Peyer's patch (tissue), 4 donors: ENCODE results near the gene SCAP. TPM values are rescaled to one million over a fixed set of nuclear protein-coding genes. Genes with fewer than 3 reads are reported as not detected.

ENCODE experiments used
- DNase-seq, 3 donors: peaks; one replicate each; pipeline ENCODE4 v3.0.0-alpha.2; 2017 to 2019
- H3K27ac ChIP-seq, 4 donors: fragments of 200-600 bp; sonication (generic); one replicate each; pipeline ENCODE4 v1.5.1; 2016 to 2019
- H3K27me3 ChIP-seq, 2 donors: fragments of 200-600 bp; sonication (generic); one replicate each; pipeline ENCODE4 v1.5.1; 2019
- H3K36me3 ChIP-seq, 3 donors: fragments of 200-600 bp; sonication (generic); one replicate each; pipeline ENCODE4 v1.5.1; 2016 to 2019
- H3K4me1 ChIP-seq, 4 donors: fragments of 200-600 bp; sonication (generic); one replicate each; pipeline ENCODE4 v1.5.1; 2016 to 2019
- H3K4me3 ChIP-seq, 4 donors: fragments of 200-600 bp; sonication (generic); 1 replicate in 3 of 4; 2 replicates in 1 of 4; pipeline ENCODE4 v1.5.1; 2016 to 2019; ENCODE audit warnings: mild to moderate bottlenecking in 1 of 4
- H3K9me3 ChIP-seq, 4 donors: fragments of 200-600 bp; sonication (generic); one replicate each; pipeline ENCODE4 v1.5.1; 2016 to 2019; ENCODE audit warnings: mild to moderate bottlenecking in 1 of 4
- POLR2A ChIP-seq, 2 donors: fragments of 450-650 bp; IDR thresholded peaks; one replicate each; pipeline ENCODE4 v1.5.1; 2017; ENCODE audit warnings: antibody characterized with exemption in 2 of 2, mild to moderate bottlenecking in 2 of 2, moderate library complexity in 2 of 2
- total RNA-seq, 4 donors: library from RNA; depleted of rRNA; stranded (reverse); fragments of >200 nt; gene quantifications; one replicate each; pipeline ENCODE4 v1.1.0, GENCODE V29; 2016
- TF ChIP-seq, protein P1 (sequence below), 6 experiments: fragments of 450-650 bp in 4 of 6; fragments of 200-600 bp in 2 of 6; sonication (generic) in 1 of 6; IDR thresholded peaks; one replicate each; pipeline ENCODE4 v1.5.1; 2017 to 2019; ENCODE audit warnings: antibody characterized with exemption in 6 of 6, mild to moderate bottlenecking in 3 of 6, moderate library complexity in 1 of 6

SCAP gene
- total RNA-seq, 4 donors from 2014 or later: 111 to 257 (median 207) TPM

DNA sequence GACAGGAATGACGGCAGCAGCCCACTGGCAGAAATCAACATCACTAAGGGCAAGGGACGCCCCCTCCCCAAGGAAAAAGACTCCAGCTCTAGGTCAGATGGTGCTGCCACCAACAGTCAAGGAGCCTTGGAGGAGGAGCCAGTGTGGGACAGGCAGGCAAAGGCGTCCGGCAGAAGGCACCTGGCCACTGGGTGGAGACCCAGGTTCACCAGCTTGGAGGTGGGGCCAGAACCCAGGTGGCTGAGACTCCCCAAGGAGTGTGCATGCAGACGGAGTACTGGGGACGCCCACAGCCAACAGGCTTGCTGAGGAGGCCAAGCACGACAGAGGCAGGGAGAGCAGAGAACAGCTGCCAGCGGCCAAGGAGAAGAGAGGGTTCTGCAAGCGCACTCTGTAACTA is 59.7 kb downstream of the SCAP start:
- Histone ChIP-seq H3K9me3 (no peaks in the 10 kb centered on the region), H3K4me1 (no peaks in the 10 kb centered on the region), H3K4me3 (no peak overlapping the region), H3K36me3 (peaks cover 0 to 90% (median 0%) of the 10 kb centered on the region in 3 donors), H3K27ac (no peak overlapping the region), H3K27me3 (no peaks in the 10 kb centered on the region)
- TF ChIP-seq, protein P1, sequence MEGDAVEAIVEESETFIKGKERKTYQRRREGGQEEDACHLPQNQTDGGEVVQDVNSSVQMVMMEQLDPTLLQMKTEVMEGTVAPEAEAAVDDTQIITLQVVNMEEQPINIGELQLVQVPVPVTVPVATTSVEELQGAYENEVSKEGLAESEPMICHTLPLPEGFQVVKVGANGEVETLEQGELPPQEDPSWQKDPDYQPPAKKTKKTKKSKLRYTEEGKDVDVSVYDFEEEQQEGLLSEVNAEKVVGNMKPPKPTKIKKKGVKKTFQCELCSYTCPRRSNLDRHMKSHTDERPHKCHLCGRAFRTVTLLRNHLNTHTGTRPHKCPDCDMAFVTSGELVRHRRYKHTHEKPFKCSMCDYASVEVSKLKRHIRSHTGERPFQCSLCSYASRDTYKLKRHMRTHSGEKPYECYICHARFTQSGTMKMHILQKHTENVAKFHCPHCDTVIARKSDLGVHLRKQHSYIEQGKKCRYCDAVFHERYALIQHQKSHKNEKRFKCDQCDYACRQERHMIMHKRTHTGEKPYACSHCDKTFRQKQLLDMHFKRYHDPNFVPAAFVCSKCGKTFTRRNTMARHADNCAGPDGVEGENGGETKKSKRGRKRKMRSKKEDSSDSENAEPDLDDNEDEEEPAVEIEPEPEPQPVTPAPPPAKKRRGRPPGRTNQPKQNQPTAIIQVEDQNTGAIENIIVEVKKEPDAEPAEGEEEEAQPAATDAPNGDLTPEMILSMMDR (IDR thresholded peaks at IDR 0.05): no peak
- no peak for TF ChIP-seq POLR2A (IDR thresholded peaks at IDR 0.05)
- peak in 1 of 3 donors; percentile 52 for DNase-seq

DNA sequence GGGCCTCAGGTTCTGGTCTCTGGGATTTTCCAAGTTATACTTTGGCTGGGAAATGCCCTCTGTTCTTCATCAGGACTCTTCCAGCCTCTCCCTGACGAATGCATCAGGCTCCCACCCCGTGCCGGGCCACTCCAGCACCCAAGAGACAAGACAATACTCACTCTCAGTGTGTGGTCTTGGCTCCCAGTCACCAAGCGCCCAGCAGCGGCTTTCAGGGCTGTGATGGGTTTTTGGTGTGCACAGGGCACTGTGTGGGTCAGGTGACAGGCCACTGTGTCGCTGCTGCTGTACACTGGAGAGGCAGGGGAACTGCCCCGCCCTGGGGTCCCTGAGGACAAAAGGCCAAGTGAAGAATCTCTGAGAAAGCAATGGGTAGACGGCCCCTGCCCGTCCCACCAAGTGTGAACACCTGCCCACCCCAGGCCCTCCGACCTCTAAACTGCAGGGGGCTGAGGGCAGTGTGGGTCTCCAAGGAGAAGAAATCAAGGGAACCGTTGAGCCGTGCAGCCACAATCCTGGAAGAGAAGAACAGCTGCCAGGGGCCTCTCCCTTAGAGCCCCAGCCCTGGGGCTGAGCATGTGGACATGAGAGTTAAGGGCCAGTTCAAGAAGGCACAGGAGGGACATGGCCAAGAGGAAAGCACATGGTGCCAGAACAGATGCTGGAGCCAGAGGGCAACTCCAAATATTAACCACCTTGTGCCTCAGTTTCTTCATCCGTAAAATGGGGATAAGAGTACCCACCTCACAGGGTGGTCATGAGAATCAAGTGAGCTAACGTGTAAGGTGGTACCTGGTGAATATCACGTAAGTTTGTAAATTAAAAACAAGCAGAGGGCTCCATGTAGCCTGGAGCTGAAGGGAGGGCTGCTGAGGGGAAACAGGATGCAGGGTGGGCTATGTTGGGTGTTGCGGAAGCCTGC is 60.8 kb downstream of the SCAP start:
- TF ChIP-seq POLR2A (IDR thresholded peaks at IDR 0.05): no peak
- Histone ChIP-seq H3K4me1 (no peaks in the 10 kb centered on the region), H3K27ac (no peak overlapping the region), H3K9me3 (no peaks in the 10 kb centered on the region), H3K27me3 (no peaks in the 10 kb centered on the region), H3K36me3 (peaks cover 0 to 93% (median 0%) of the 10 kb centered on the region in 3 donors), H3K4me3 (no peak overlapping the region)
- no peak for DNase-seq

DNA sequence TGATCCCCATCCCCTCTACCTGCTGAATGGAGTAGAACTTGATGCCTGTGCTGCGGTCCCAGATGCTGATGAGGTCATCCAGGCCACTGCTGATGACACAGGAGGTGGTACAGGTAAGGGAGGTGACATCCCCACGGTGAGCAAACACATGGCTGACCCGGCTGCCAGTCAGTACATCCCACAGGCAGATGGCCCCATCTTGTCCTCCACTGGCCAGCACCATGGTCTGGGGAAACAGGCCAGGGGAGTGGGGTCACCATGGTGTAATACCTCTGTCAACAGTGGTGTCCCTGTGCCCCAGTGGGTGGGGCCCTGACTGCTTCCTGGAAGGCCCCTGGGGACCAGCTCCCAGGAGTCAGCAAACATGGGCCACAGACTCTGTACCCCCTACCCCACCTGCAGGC is 61.6 kb downstream of the SCAP start:
- TF ChIP-seq, protein P1 (IDR thresholded peaks at IDR 0.05): no peak
- TF ChIP-seq POLR2A (IDR thresholded peaks at IDR 0.05): no peak
- no peak for DNase-seq
- H3K4me1 ChIP-seq: no peaks in the 10 kb centered on the region
- H3K27ac ChIP-seq: no peak overlapping the region
- no peak overlapping the region for H3K4me3 ChIP-seq
- peaks cover 0 to 93% (median 0%) of the 10 kb centered on the region in 3 donors for H3K36me3 ChIP-seq
- no peaks in the 10 kb centered on the region for H3K27me3 ChIP-seq
- H3K9me3 ChIP-seq: no peaks in the 10 kb centered on the region

DNA sequence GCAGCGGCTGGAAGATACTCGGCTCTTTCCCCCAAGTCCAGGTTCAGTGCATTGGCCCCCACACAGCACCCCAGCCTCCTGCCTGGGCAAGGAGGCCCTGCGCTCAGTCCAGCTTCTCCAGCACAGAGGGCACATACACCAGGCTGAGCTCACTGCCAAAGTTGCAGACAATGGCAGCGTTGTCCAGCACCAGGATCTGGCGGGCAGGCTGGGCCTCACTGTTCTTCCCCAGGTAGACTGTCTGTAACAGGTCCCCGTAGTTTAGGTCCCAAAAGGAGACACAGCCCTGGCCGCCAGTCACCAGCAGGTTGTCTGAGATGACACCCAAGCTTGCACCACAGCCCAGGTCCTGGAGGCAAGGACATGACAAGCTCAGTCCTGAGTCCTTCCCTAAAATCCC is 62.0 kb downstream of the SCAP start:
- no peaks in the 10 kb centered on the region for H3K27me3 ChIP-seq
- no peak overlapping the region for H3K4me3 ChIP-seq
- H3K36me3 ChIP-seq: peaks cover 0 to 93% (median 0%) of the 10 kb centered on the region in 3 donors
- TF ChIP-seq, protein P1 (IDR thresholded peaks at IDR 0.05): no peak
- TF ChIP-seq POLR2A (IDR thresholded peaks at IDR 0.05): no peak
- DNase-seq: no peak
- H3K9me3 ChIP-seq: no peaks in the 10 kb centered on the region
- no peaks in the 10 kb centered on the region for H3K4me1 ChIP-seq
- no peak overlapping the region for H3K27ac ChIP-seq

DNA sequence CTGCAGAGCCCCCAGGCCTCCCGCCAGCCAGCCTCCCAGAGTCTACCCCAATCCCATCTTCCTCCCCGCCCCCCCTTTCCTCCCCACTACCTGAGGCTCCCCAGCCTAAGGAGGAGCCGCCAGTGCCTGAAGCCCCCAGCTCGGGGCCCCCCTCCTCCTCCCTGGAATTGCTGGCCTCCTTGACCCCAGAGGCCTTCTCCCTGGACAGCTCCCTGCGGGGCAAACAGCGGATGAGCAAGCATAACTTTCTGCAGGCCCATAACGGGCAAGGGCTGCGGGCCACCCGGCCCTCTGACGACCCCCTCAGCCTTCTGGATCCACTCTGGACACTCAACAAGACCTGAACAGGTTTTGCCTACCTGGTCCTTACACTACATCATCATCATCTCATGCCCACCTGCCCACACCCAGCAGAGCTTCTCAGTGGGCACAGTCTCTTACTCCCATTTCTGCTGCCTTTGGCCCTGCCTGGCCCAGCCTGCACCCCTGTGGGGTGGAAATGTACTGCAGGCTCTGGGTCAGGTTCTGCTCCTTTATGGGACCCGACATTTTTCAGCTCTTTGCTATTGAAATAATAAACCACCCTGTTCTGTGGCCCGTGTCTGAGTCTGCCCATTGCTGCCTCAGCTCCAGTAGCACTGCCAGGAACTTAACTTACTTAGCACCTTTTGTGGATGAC is 62.8 kb downstream of the SCAP start:
- no peaks in the 10 kb centered on the region for H3K27me3 ChIP-seq
- no peak overlapping the region for H3K4me3 ChIP-seq
- TF ChIP-seq, protein P1 (IDR thresholded peaks at IDR 0.05): peak in 1 of 6 experiments; percentile 8
- no peak for TF ChIP-seq POLR2A (IDR thresholded peaks at IDR 0.05)
- no peaks in the 10 kb centered on the region for H3K9me3 ChIP-seq
- no peak overlapping the region for H3K27ac ChIP-seq
- DNase-seq: peak in 2 of 3 donors; percentile 46
- H3K4me1 ChIP-seq: no peaks in the 10 kb centered on the region
- H3K36me3 ChIP-seq: peaks cover 0 to 93% (median 0%) of the 10 kb centered on the region in 3 donors

DNA sequence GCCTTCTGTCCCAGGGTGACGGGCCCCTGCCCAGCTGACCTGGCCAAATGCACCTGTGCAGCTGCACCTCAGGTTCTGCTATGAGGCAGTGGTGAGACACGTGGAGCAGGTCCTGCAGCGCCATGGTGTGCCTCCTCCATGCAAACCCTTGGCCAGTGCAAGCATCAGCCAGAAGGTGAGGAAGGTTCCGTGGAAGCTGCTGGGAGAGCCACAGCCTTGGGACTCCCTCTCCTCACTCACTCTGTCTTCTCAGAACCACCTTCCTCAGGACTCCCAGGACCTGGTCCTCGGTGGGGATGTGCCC is 63.3 kb downstream of the SCAP start:
- Histone ChIP-seq H3K4me1 (no peaks in the 10 kb centered on the region), H3K36me3 (peaks cover 0 to 97% (median 0%) of the 10 kb centered on the region in 3 donors), H3K9me3 (no peaks in the 10 kb centered on the region), H3K27ac (no peak overlapping the region), H3K4me3 (no peak overlapping the region), H3K27me3 (no peaks in the 10 kb centered on the region)
- TF ChIP-seq, protein P1 (IDR thresholded peaks at IDR 0.05): no peak
- TF ChIP-seq POLR2A (IDR thresholded peaks at IDR 0.05): no peak
- peak in 1 of 3 donors; percentile 45 for DNase-seq
